CD4-positive, alpha-beta T cell (primary cell): ENCODE results near the gene CPNE9. TPM values are rescaled to one million over a fixed set of nuclear protein-coding genes. Genes with fewer than 3 reads are reported as not detected.

Experiments
- ATAC-seq: fragments of 200-7000 bp; cut with Tn5 transposase; one replicate; pipeline ENCODE4 v1.10.0; 2022; ENCODE audit warnings: mild to moderate bottlenecking; ENCODE audit not compliant: poor library complexity
- CTCF ChIA-PET: fragments of 350-600 bp; sonication (Branson Sonifier 250); formaldehyde crosslinking; loops from one replicate; lab custom pipeline; 2021; ENCODE audit warnings: antibody characterized with exemption, inconsistent platforms; lab: Charles Lee
- POLR2A ChIA-PET: fragments of 350-600 bp; sonication (Branson Sonifier 250); formaldehyde crosslinking; loops from one replicate; lab custom pipeline; 2021; ENCODE audit warnings: antibody characterized with exemption, inconsistent platforms; lab: Charles Lee
- DNase-seq, 14 experiments: peaks; one replicate each; pipeline ENCODE4 v3.0.0-alpha.2; 2013 to 2020; ENCODE audit warnings: mixed read lengths in 2 of 14
- H3K27ac ChIP-seq, 2 donors: one replicate each; pipeline versions ENCODE4 v1.5.1 to v1.7.0; 2013; ENCODE audit warnings: low read length in 2 of 2, low read depth in 1 of 2, mild to moderate bottlenecking in 1 of 2
- H3K27me3 ChIP-seq, 2 experiments: 1 replicate in 1 of 2; 2 replicates in 1 of 2; pipeline versions ENCODE4 v1.6.1 to v1.7.0; 2013; ENCODE audit warnings: low read length in 2 of 2, control low read depth in 1 of 2, mild to moderate bottlenecking in 1 of 2, moderate library complexity in 1 of 2; ENCODE audit not compliant: insufficient read depth in 2 of 2, control insufficient read depth in 1 of 2
- H3K36me3 ChIP-seq: one replicate; pipeline ENCODE4 v1.6.1; 2013; ENCODE audit warnings: low read length, control low read depth; ENCODE audit not compliant: insufficient read depth
- H3K4me1 ChIP-seq: one replicate; pipeline ENCODE4 v1.6.1; 2013; ENCODE audit warnings: low read length, control low read depth; ENCODE audit not compliant: insufficient read depth
- H3K4me3 ChIP-seq: one replicate; pipeline ENCODE4 v1.5.1; 2013; ENCODE audit warnings: mild to moderate bottlenecking, low read length, moderate library complexity
- H3K9me3 ChIP-seq, 2 experiments: 1 replicate in 1 of 2; 2 replicates in 1 of 2; pipeline versions ENCODE4 v1.6.1 to v1.7.0; 2013; ENCODE audit warnings: low read length in 2 of 2, mild to moderate bottlenecking in 2 of 2, control low read depth in 1 of 2, moderate library complexity in 1 of 2; ENCODE audit not compliant: control insufficient read depth in 1 of 2, insufficient read depth in 1 of 2
- H3K27ac Mint-ChIP-seq: one replicate; pipeline ENCODE4 v1.8.0; 2020; ENCODE audit warnings: mixed read lengths
- H3K27me3 Mint-ChIP-seq: one replicate; pipeline ENCODE4 v1.8.0; 2021; ENCODE audit warnings: mixed read lengths
- H3K36me3 Mint-ChIP-seq: one replicate; pipeline ENCODE4 v1.8.0; 2021; ENCODE audit warnings: low read depth, mixed read lengths
- H3K4me1 Mint-ChIP-seq: one replicate; pipeline ENCODE4 v1.8.0; 2021; ENCODE audit warnings: low read depth, mixed read lengths
- H3K4me3 Mint-ChIP-seq: one replicate; pipeline ENCODE4 v1.8.0; 2020; ENCODE audit warnings: mild to moderate bottlenecking, mixed read lengths
- H3K9me3 Mint-ChIP-seq: one replicate; pipeline ENCODE4 v1.8.0; 2020; ENCODE audit warnings: mixed read lengths
- CTCF ChIP-seq: fragments of 200-600 bp; IDR thresholded peaks from one replicate; pipeline ENCODE4 v1.8.0; 2022; ENCODE audit warnings: antibody characterized with exemption, mild to moderate bottlenecking
- intact Hi-C, 2 experiments: fragments of 100-400 bp; cut with DNase I in 1 of 2; cut with micrococcal nuclease in 1 of 2; formaldehyde crosslinking; loops; one replicate each; pipeline versions ENCODE4 v1.15.1 to v1.9.0; 2023 to 2025; cut with DNase I, micrococcal nuclease
- total RNA-seq, 174 experiments: library from RNA in 2 of 174; stranded (reverse) in 2 of 174; gene quantifications; one replicate each; pipeline ENCODE4 v1.2.3 and lab custom pipeline; 2021 to 2026

The CPNE9 gene
- total RNA-seq, 2 experiments from 2014 or later = 0.33 to 0.45 TPM

- Histone ChIP-seq H3K36me3 (peaks cover 100% of the 10 kb centered on the region), H3K27me3 (no peaks in the 10 kb centered on the region), H3K9me3 (no peaks in the 10 kb centered on the region), H3K27ac (no peak overlapping the region), H3K4me1 (no peaks in the 10 kb centered on the region), H3K4me3 (no peak overlapping the region)
- ATAC-seq (no peak), DNase-seq (no peak)
- TF ChIP-seq CTCF = no peak
- intact Hi-C loops = no loop called here
- peaks cover 97% of the 10 kb centered on the region for H3K36me3 Mint-ChIP-seq
- ChIA-PET POLR2A (interaction anchor here (0.5 kb wide), 1 partner anchor 295 kb away, joined by 3 read pairs; no protein-coding TSS in a partner anchor), CTCF (no interaction called here)
- H3K9me3 Mint-ChIP-seq = no peaks in the 10 kb centered on the region
- H3K4me1 Mint-ChIP-seq = no peaks in the 10 kb centered on the region
- no peak overlapping the region for H3K27ac Mint-ChIP-seq
- H3K4me3 Mint-ChIP-seq = no peak overlapping the region
- no peaks in the 10 kb centered on the region for H3K27me3 Mint-ChIP-seq
Measured at GRCh38 chr3:9688961-9689360, 14.7 kb upstream of the CPNE9 start.

- intact Hi-C loops = no loop called here
- H3K4me3 ChIP-seq = no peak overlapping the region
- no peaks in the 10 kb centered on the region for H3K4me1 Mint-ChIP-seq
- H3K4me1 ChIP-seq = no peaks in the 10 kb centered on the region
- no peak overlapping the region for H3K27ac ChIP-seq
- H3K36me3 Mint-ChIP-seq = peaks cover 97% of the 10 kb centered on the region
- H3K36me3 ChIP-seq = peaks cover 100% of the 10 kb centered on the region
- no peak overlapping the region for H3K4me3 Mint-ChIP-seq
- no peaks in the 10 kb centered on the region for H3K9me3 ChIP-seq
- ChIA-PET CTCF (no interaction called here), POLR2A (interaction anchor here (0.5 kb wide), 1 partner anchor 296 kb away, joined by 3 read pairs; no protein-coding TSS in a partner anchor)
- no peak overlapping the region for H3K27ac Mint-ChIP-seq
- no peak for DNase-seq
- no peaks in the 10 kb centered on the region for H3K9me3 Mint-ChIP-seq
- no peaks in the 10 kb centered on the region for H3K27me3 Mint-ChIP-seq
- no peak for ATAC-seq
- TF ChIP-seq CTCF = no peak
- no peaks in the 10 kb centered on the region for H3K27me3 ChIP-seq
Measured at GRCh38 chr3:9689757-9690156, 13.9 kb upstream of the CPNE9 start.

GRCh38 chr3:9690451-9691450 lies 12.9 kb upstream of the CPNE9 start:
- no peak overlapping the region for H3K4me3 Mint-ChIP-seq
- peaks cover 95% of the 10 kb centered on the region for H3K36me3 Mint-ChIP-seq
- no peak overlapping the region for H3K4me3 ChIP-seq
- CTCF ChIA-PET = no interaction called here
- no peak for TF ChIP-seq CTCF
- no peaks in the 10 kb centered on the region for H3K4me1 ChIP-seq
- intact Hi-C loops = no loop called here
- H3K9me3 ChIP-seq = no peaks in the 10 kb centered on the region
- H3K36me3 ChIP-seq = peaks cover 100% of the 10 kb centered on the region
- DNase-seq (no peak), ATAC-seq (no peak)
- no peak overlapping the region for H3K27ac Mint-ChIP-seq
- H3K27me3 ChIP-seq = no peaks in the 10 kb centered on the region
- H3K9me3 Mint-ChIP-seq = no peaks in the 10 kb centered on the region
- H3K27ac ChIP-seq = no peak overlapping the region
- no peaks in the 10 kb centered on the region for H3K27me3 Mint-ChIP-seq
- H3K4me1 Mint-ChIP-seq = no peaks in the 10 kb centered on the region
- POLR2A ChIA-PET = no interaction called here
